Right hindlimb (tissue), 1 donor: ENCODE results near the gene NEDD4L.

Experiments used
- DNase-seq: peaks from one replicate; pipeline ENCODE4 v3.0.0-alpha.2; 2018

The NEDD4L gene

DNA sequence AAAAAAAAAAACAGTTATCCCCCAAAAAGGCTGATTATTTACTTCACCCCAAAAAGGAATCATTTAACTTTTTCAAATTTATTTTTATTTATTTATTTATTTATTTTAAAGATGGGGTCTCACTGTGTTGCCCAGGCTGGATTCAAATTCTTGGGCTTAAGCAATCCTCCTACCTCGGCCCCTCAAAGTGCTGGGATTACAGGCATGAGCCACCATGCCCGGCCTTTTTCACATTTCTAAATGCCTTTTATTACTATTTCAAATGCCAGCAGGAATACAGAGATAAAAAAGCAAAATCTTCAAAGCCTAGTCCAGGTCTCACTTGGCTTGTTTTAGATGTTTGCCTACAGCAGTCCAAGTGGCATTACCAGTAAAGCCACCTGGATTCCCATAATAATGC is 345.7 kb downstream of the NEDD4L start:
- no peak for DNase-seq

DNA sequence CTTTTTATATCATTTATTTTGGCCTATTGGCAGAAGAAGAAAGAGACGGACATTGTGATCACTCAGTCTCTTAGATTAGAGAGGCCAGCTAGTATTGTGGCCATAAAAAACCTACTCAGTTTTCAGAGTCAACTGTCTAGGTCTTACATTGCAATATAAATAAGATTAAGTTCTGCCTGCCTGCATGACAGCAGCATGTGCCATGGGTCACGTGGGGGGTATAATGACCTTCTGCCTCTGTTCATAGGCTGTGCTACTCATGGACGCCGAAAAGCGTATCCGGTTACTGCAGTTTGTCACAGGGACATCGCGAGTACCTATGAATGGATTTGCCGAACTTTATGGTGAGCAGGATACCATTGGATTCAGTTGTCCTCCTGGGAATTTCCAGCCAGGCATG is 346.4 kb downstream of the NEDD4L start:
- DNase-seq = peak; percentile 58

DNA sequence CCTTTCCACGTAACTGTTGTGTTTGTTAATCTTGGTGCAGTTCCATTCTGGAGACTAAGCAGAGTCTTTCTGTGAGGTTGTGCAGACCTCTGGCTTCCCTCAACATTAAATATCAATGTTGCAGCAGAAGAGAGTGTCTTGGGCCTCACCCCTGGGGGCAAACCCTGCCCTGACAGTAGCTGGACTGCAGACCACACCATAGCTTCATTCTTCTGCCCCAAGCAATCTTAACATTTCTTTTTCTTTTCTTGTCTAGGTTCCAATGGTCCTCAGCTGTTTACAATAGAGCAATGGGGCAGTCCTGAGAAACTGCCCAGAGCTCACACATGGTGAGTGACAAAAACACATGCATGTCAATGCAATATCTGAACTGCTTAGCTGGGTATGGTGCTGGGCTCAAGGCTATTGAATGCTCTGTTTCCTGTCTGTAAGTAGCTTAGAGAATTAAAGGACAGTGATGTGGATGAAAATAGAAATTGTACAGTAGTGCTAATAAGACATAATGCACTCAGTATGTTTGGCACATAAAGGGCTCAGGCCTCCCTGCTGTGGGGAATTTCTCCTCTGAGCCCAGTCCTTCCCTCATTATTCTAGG is 347.3 kb downstream of the NEDD4L start:
- DNase-seq = peak; percentile 55

DNA sequence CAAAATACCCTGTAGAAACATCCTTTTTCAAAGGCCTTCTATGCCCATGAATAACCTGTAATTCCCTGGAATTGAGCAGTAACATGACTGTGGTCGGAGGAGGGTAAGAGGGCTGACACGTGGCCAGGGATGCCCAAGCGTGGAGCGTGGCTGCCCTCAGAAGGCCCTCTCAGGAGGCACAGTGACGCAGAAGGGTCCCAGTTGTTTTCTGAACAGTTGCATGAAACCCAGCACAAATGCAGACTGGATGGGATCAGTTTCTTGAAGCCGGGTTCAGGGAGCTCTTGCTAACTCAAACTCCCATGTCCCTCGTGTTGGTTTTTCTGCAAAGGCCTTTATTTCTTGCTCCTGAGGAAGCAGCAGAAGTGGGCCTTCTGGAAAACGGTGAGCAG is 347.9 kb downstream of the NEDD4L start:
- DNase-seq = peak; percentile 42

- DNase-seq = peak; percentile 81
Observed at GRCh38 chr18:58392324-58393000, 348.4 kb downstream of the NEDD4L start.

DNA sequence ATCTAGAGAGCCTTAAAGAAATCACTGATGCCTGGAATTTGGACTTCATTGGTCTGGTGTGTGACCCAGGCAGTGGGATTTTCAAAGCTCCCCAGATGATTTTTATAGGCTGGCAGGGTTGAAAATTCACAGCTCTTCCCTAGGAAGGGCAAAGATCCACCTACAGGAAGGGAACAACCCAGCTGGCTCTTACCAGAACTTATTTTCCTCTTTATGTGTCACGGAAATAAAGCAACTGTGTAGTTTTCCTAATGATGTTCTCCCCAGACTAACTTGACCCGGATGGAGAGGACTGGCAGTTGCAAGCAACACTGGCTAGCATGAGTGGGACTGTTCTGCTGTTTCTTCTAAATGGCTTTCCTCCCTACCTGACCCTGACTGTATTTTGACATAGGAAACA is 349.3 kb downstream of the NEDD4L start:
- DNase-seq = no peak

GRCh38 chr18:58394046-58394445 is 350.0 kb downstream of the NEDD4L start:
- no peak for DNase-seq

DNA sequence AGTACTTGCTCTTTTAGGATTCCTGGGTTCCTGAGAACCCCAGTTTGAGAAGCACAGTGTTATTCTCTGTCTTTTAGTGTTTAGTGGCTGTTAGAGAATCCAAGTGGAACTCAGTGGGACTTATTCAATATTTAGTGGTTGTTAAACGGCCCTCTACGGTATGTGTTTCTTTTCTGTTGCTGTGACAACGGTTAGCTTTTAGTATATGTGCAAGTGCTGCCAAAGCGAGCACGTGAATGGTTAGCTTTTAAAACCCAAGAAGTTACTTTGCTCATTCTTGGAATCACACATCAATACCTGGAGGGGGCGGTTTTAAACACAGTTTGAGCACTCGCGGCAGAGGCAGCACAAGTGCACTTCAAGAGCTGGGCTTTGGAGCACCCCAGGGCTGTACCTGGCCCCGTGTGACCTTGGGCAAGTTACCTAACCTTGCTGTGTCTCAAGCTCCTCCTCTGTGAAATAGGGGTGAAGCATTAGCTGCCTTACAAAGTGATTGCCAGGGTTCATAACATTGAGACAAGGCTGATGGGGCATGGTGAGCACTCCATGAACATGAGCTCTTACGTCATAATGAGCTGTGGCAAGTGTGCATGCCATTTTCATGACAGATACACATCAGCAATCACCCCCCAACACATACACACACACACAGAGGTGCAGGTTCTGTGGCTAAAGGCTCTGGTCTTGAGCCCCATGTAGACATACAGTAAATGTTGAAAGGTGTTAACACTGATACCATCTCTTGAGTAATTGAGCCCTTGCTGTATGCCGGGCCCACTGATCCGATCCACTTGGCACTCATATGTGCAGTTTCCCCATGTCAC is 350.8 kb downstream of the NEDD4L start:
- no peak for DNase-seq

DNA sequence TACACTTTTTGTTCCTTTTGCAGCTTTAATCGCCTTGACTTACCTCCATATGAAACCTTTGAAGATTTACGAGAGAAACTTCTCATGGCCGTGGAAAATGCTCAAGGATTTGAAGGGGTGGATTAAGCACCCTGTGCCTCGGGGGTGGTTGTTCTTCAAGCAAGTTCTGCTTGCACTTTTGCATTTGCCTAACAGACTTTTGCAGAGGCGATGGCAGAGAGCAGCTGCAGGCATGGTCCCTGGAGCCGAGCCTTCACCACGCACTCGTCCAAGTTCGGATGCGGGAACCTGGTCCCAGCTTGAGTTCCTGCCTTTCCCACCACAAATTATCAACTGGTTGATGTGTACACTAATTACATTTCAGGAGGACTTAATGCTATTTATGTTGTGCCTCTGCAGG is 352.1 kb downstream of the NEDD4L start:
- no peak for DNase-seq

DNA sequence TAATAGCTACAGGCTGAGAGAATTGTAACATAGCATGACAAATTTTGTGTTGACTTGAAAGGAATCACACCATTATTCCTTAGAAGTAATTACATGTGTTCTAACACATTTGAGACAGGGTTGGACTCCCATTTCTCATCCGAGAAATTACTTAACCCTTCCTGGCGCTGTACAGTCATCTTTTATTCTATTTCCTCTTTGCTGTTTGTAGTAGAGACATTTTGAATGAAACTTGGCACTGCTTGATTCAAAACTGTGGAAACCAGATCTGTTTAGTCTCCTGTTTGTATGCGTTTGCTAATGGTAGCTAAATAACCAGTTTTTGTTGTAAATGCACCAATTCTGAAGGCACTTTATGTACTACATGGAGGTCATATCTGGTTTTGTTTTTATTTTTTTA is 352.9 kb downstream of the NEDD4L start:
- DNase-seq = no peak

- no peak for DNase-seq
Observed at GRCh38 chr18:58397385-58398132, 353.5 kb downstream of the NEDD4L start.

DNA sequence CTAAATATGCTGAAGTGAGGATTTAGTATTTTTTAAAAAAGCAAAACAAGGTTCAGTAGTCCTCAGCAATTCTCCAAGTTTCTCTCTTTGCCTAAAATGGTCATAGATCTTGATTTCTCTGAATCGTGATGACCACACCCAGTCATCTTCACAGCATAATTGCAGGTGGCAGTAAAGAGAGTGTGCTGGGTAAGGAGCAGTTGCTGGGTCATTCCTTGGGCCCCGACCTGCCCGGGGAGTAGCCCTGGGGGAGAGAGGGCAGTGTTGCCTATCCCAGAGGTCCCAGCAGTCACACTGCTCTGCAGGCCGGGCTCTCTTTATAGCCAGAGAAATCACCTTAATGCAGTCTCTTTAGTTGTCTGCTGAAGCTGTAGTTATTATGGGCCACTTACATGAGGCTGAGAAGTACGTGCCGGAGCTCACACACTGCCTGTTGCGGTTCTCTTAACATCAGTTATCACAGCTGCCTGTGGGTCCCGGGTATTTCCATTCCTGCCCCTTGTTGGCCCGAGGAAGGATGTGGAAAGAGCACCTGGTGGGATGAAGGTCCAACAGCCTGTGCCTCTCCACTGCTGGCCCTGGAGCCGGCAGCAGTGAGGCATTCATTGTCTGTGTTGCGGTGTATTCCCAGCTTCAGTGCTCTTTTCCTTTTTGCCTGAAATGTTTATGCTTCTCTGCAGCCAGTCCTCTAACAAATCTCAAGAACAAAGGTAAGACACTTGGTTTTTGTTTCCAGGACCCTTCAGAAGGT is 354.8 kb downstream of the NEDD4L start:
- DNase-seq = no peak

DNA sequence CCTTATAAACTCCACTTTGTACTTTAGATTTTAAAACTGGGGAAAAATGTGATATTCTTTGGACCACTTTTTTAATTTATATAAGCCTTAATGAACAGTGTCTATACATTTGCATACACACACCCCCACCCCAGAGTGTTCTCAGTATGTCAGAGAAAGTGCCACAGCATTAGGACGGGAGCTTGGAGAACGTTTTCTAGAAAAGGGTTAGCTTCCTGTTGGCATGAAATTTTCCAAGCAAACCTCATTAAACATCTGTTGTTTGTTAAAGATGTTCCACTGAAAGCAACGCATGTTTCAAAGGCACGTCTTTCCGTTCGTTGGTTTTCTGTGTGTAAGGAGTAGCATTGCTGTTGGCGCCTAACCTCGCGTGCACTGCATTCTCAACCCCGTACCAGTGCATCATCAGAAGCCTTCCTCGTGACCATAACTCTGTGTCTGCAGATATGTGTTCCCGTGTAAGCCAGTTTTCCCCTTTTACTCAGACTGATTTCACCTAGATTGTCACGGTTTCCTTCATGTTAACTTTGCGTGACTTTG is 356.4 kb downstream of the NEDD4L start:
- no peak for DNase-seq

DNA sequence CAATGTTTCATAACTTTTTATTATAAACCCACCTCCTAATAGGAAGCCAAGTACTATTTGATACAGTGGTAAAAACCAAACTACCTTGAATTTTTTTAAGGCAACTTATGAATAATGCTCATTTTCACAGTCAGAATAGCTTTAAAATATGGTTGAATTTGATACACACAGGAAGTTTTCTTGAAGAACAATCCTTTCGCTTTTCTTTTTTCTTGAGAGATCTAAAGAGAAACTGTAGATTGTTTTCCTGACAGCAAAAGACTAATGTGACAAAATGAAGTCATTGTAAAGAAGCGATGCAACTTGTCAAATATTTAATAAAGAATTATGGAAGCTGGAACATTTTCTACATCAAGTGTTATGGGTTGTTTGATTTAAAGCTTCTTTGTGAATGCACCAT is 357.2 kb downstream of the NEDD4L start:
- DNase-seq = no peak

- peak; percentile 57 for DNase-seq
Observed at GRCh38 chr18:58402247-58402646, 358.2 kb downstream of the NEDD4L start.

DNA sequence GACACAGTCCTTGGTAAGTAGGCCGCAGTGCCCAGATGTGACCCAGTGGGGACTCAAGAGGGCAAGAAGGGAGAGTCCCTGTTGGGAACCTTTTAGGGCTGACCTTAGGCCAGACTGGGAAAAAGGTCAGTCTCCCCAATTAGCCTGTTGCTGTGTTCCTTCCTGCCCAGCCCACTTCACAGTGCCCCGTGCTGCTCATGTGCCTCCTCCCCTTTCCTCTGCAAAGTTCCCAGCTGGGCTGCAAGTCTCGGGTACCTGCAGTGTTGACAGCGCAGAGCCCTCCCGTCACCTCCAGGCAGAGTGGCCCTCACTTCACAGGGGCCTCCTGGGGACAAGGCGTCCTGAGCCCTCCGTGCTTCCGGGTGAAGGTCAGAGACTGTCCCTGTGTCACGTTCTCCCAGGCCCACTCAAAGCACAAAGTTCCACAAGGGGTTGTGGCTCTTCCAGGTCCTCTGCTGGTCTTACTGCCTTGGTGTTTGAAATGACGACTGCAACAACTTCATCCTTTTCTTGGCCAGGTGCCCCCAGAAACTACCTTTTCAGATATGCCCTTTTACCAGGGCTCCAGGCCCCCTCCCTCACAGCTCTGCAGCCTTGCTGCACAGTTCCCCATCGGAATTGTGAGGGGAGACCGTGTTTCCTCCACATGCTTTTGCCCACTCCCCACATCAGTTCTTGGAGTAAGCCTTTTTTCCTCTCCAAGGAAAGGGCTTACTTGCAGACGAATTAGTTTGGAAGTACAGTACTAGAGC is 359.1 kb downstream of the NEDD4L start:
- DNase-seq = no peak

DNA sequence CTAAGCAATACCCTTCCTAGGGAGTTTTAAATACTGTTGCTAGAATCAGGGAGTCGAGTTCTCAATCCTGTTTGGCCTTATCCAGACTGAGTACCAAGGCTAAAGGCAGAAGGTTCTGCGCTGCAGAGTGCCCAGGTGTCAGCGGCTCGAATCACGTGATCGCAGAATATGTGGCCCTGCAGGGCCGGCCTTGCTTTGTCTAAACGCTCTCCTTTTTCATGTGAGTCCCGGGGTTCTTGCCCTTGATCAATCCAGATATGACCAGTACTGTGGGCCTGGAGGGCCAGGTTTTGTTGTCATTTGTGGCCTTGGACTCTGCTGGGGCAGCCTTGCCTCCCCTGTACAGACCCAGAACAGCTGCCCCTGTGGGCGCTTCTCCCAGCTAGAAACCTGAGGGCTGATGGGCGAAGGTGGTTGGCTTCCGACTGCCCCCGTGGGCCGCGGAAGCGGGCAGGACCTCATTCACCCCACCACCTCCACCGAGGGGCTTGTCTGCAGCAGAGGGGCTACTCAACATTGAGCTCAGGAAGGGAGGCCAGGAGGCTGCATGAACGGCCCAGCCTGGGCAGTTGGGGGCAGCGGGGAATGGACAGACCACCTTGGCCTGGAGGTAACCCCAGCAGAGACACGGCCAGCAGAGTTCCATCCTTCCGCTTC is 359.9 kb downstream of the NEDD4L start:
- DNase-seq = no peak

GRCh38 chr18:58405107-58405898 is 361.3 kb downstream of the NEDD4L start:
- no peak for DNase-seq

DNA sequence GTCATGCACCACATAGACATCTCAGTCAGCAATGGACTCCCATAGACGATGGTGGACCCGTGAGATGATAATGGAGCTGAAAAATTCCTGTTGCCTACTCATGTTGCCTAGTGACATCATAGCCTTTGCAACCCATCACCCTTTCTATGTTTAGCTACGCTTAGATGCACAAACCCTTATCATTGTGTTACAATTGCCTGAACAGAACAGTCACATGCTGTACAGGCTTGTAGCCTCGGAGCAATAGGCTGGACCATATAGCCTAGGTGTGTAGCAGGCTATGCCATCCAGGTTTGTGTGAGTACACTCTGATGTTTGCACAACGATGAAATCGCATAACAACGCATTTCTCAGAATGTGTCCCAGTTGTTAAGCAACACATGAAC is 363.2 kb downstream of the NEDD4L start:
- no peak for DNase-seq
